Measurements from ENCODE around the gene LAMTOR5.

- TF ChIP-seq REST (IDR thresholded peaks at IDR 0.05; ENCODE audit: insufficient read depth in 1 of 2, low read depth in 2 of 2, low read length in 2 of 2) (no peak), TAF1 (IDR thresholded peaks at IDR 0.05; ENCODE audit: borderline replicate concordance, insufficient read depth, low read length) (no peak), POLR2AphosphoS5 (IDR thresholded peaks at IDR 0.05; ENCODE audit: low read depth, low read length) (no peak), SIN3A (IDR thresholded peaks at IDR 0.05; ENCODE audit: borderline replicate concordance, insufficient read depth, low read length) (no peak)
These were observed 45.6 kb downstream of the LAMTOR5 start for GRCh38 chr1:110361856-110362255.
